Naive thymus-derived CD4-positive, alpha-beta T cell (primary cell): ENCODE measurements around the gene HDAC4. TPM values are rescaled to one million over a fixed set of nuclear protein-coding genes. Genes with fewer than 3 reads are reported as not detected.

Experiments
- ATAC-seq: fragments of 150-1000 bp; cut with Tn5 transposase; 2 replicates; pipeline ENCODE4 v1.10.0; 2021; ENCODE audit warnings: mild to moderate bottlenecking, moderate library complexity
- CTCF ChIA-PET: fragments of 350-600 bp; sonication (Branson Sonifier 250); formaldehyde crosslinking; loops from one replicate; lab custom pipeline; 2021; ENCODE audit warnings: antibody characterized with exemption; lab: Charles Lee
- POLR2A ChIA-PET: fragments of 350-600 bp; sonication (Branson Sonifier 250); formaldehyde crosslinking; loops from one replicate; lab custom pipeline; 2021; ENCODE audit warnings: antibody characterized with exemption, inconsistent platforms; lab: Charles Lee
- DNase-seq, 9 donors: peaks; one replicate each; pipeline versions ENCODE4 v3.0.0 to v3.0.0-alpha.2; 2020 to 2022; ENCODE audit warnings: mixed read lengths in 1 of 9
- H3K27ac ChIP-seq: one replicate; pipeline ENCODE4 v1.7.0; 2013; ENCODE audit warnings: mild to moderate bottlenecking, low read depth, low read length, moderate library complexity
- H3K27me3 ChIP-seq, 2 donors: one replicate each; pipeline ENCODE4 v1.7.0; 2013; ENCODE audit warnings: low read length in 2 of 2, mild to moderate bottlenecking in 2 of 2, moderate library complexity in 2 of 2; ENCODE audit not compliant: control insufficient read depth in 2 of 2, insufficient read depth in 2 of 2
- H3K36me3 ChIP-seq, 3 experiments: 1 replicate in 2 of 3; 2 replicates in 1 of 3; pipeline ENCODE4 v1.7.0; 2013; ENCODE audit warnings: low read length in 3 of 3, mild to moderate bottlenecking in 3 of 3, moderate library complexity in 1 of 3; ENCODE audit not compliant: insufficient read depth in 3 of 3, control insufficient read depth in 2 of 3
- H3K4me1 ChIP-seq, 2 donors: one replicate each; pipeline ENCODE4 v1.7.0; 2013; ENCODE audit warnings: low read length in 2 of 2, mild to moderate bottlenecking in 2 of 2, moderate library complexity in 1 of 2; ENCODE audit not compliant: control insufficient read depth in 2 of 2, insufficient read depth in 2 of 2
- H3K4me3 ChIP-seq: 2 replicates; pipeline ENCODE4 v1.7.0; 2013; ENCODE audit warnings: mild to moderate bottlenecking, low read length
- H3K9me3 ChIP-seq, 3 experiments: 1 replicate in 2 of 3; 2 replicates in 1 of 3; pipeline ENCODE4 v1.7.0; 2013; ENCODE audit warnings: low read length in 3 of 3; ENCODE audit not compliant: control insufficient read depth in 2 of 3
- H3K27ac Mint-ChIP-seq, 9 donors: one replicate each; pipeline ENCODE4 v1.8.0; 2020 to 2022; ENCODE audit warnings: mixed read lengths in 9 of 9, mild to moderate bottlenecking in 8 of 9, moderate library complexity in 5 of 9, inconsistent platforms in 2 of 9
- H3K27me3 Mint-ChIP-seq, 5 donors: one replicate each; pipeline ENCODE4 v1.8.0; 2021 to 2022; ENCODE audit warnings: mixed read lengths in 5 of 5, mild to moderate bottlenecking in 1 of 5
- H3K36me3 Mint-ChIP-seq, 5 donors: one replicate each; pipeline ENCODE4 v1.8.0; 2020 to 2022; ENCODE audit warnings: mixed read lengths in 5 of 5, mild to moderate bottlenecking in 3 of 5, inconsistent platforms in 1 of 5
- H3K4me1 Mint-ChIP-seq, 7 donors: one replicate each; pipeline ENCODE4 v1.8.0; 2020 to 2022; ENCODE audit warnings: mixed read lengths in 7 of 7, mild to moderate bottlenecking in 3 of 7, inconsistent platforms in 1 of 7
- H3K4me3 Mint-ChIP-seq, 10 donors: one replicate each; pipeline ENCODE4 v1.8.0; 2020 to 2022; ENCODE audit warnings: mild to moderate bottlenecking in 10 of 10, mixed read lengths in 10 of 10, moderate library complexity in 6 of 10, inconsistent platforms in 2 of 10
- H3K9me3 Mint-ChIP-seq, 11 donors: one replicate each; pipeline ENCODE4 v1.8.0; 2020 to 2022; ENCODE audit warnings: mixed read lengths in 11 of 11, mild to moderate bottlenecking in 4 of 11, inconsistent platforms in 1 of 11, moderate library complexity in 1 of 11
- intact Hi-C, 2 donors: fragments of 100-400 bp; cut with micrococcal nuclease; formaldehyde crosslinking; loops; one replicate each; pipeline ENCODE4 v1.15.1; 2023
- polyA plus RNA-seq, 2 donors: library from polyadenylated mRNA; unstranded; fragments of 300-500 nt; fragmentation: Illumina TruSeq; gene quantifications; one replicate each; pipeline ENCODE4 v1.2.3, GENCODE V29; 2021
- total RNA-seq, 6 experiments: library from RNA in 5 of 6; stranded (reverse) in 5 of 6; gene quantifications; 1 replicate in 5 of 6; 2 replicates in 1 of 6; pipeline ENCODE4 v1.2.3 and lab custom pipeline; 2021 to 2026

The HDAC4 gene
- total and polyA plus RNA-seq, 7 experiments from 2014 or later, result 7.4 to 101 (median 55.3) TPM

GRCh38 chr2:239245872-239246721 is 154.7 kb downstream of the HDAC4 start:
- peaks cover 0 to 2% (median 0%) of the 10 kb centered on the region in 5 donors for H3K27me3 Mint-ChIP-seq
- intact Hi-C loops, result no loop called here
- Histone ChIP-seq H3K36me3 (peaks cover 0 to 6% (median 0%) of the 10 kb centered on the region in 3 experiments), H3K4me3 (no peak overlapping the region), H3K9me3 (no peaks in the 10 kb centered on the region), H3K27ac (no peak overlapping the region), H3K4me1 (peaks cover 0 to 21% of the 10 kb centered on the region in 2 donors), H3K27me3 (no peaks in the 10 kb centered on the region)
- H3K36me3 Mint-ChIP-seq, result peaks cover 0 to 19% (median 11%) of the 10 kb centered on the region in 5 donors
- no peak overlapping the region for H3K27ac Mint-ChIP-seq
- CTCF ChIA-PET, result no interaction called here
- DNase-seq, result no peak
- H3K9me3 Mint-ChIP-seq, result peaks cover 0 to 2% (median 0%) of the 10 kb centered on the region in 11 donors
- no peak for ATAC-seq
- peak overlapping the region in 5 of 10 donors; percentile 22 to 68 (median 35) for H3K4me3 Mint-ChIP-seq
- POLR2A ChIA-PET, result interaction anchor here (1.3 kb wide), 1 partner anchor 14 kb away, joined by 4 read pairs; no protein-coding TSS in a partner anchor
- H3K4me1 Mint-ChIP-seq, result peaks cover 31 to 81% (median 56%) of the 10 kb centered on the region in 7 donors

- H3K4me3 Mint-ChIP-seq, result peak overlapping the region in 2 of 10 donors; percentile 22 to 41
- H3K9me3 ChIP-seq, result no peaks in the 10 kb centered on the region
- peaks cover 0 to 23% (median 11%) of the 10 kb centered on the region in 5 donors for H3K36me3 Mint-ChIP-seq
- H3K36me3 ChIP-seq, result peaks cover 0 to 6% (median 0%) of the 10 kb centered on the region in 3 experiments
- peaks cover 0 to 2% (median 0%) of the 10 kb centered on the region in 11 donors for H3K9me3 Mint-ChIP-seq
- H3K4me1 ChIP-seq, result peaks cover 0 to 21% of the 10 kb centered on the region in 2 donors
- H3K27ac ChIP-seq, result no peak overlapping the region
- POLR2A ChIA-PET, result interaction anchor here (1.3 kb wide), 2 partner anchors 13 to 21 kb away, joined by 3 to 4 read pairs; no protein-coding TSS in a partner anchor
- intact Hi-C loops, result no loop called here
- no peak overlapping the region for H3K4me3 ChIP-seq
- ATAC-seq, result no peak
- peak overlapping the region in 2 of 9 donors; percentile 23 to 48 for H3K27ac Mint-ChIP-seq
- H3K27me3 Mint-ChIP-seq, result peaks cover 0 to 2% (median 0%) of the 10 kb centered on the region in 5 donors
- no peaks in the 10 kb centered on the region for H3K27me3 ChIP-seq
- no peak for DNase-seq
- H3K4me1 Mint-ChIP-seq, result peaks cover 29 to 81% (median 63%) of the 10 kb centered on the region in 7 donors
- CTCF ChIA-PET, result no interaction called here
Observed at GRCh38 chr2:239245107-239245506, 155.7 kb downstream of the HDAC4 start.

GRCh38 chr2:239244625-239245024 is 156.2 kb downstream of the HDAC4 start:
- POLR2A ChIA-PET, result interaction anchor here (1.3 kb wide), 2 partner anchors 13 to 22 kb away, joined by 3 to 4 read pairs; no protein-coding TSS in a partner anchor
- Mint-ChIP-seq H3K36me3 (peaks cover 0 to 18% (median 11%) of the 10 kb centered on the region in 5 donors), H3K4me3 (no peak overlapping the region), H3K9me3 (peaks cover 0 to 2% (median 0%) of the 10 kb centered on the region in 11 donors), H3K27me3 (peaks cover 0 to 2% (median 0%) of the 10 kb centered on the region in 5 donors), H3K27ac (peak overlapping the region in 2 of 9 donors; percentile 23 to 48), H3K4me1 (peaks cover 27 to 81% (median 68%) of the 10 kb centered on the region in 7 donors)
- DNase-seq, result no peak
- Histone ChIP-seq H3K27ac (no peak overlapping the region), H3K27me3 (no peaks in the 10 kb centered on the region), H3K4me3 (no peak overlapping the region), H3K4me1 (peaks cover 0 to 21% of the 10 kb centered on the region in 2 donors), H3K36me3 (peaks cover 0 to 6% (median 0%) of the 10 kb centered on the region in 3 experiments), H3K9me3 (no peaks in the 10 kb centered on the region)
- intact Hi-C loops, result no loop called here
- ATAC-seq, result no peak
- CTCF ChIA-PET, result interaction anchor here (0.6 kb wide), 1 partner anchor 8 kb away, joined by 3 read pairs; no protein-coding TSS in a partner anchor

GRCh38 chr2:239241431-239241960 is 159.3 kb downstream of the HDAC4 start:
- peaks cover 0 to 3% (median 0%) of the 10 kb centered on the region in 3 experiments for H3K36me3 ChIP-seq
- peaks cover 0 to 2% (median 0%) of the 10 kb centered on the region in 11 donors for H3K9me3 Mint-ChIP-seq
- H3K27me3 ChIP-seq, result no peaks in the 10 kb centered on the region
- peak overlapping the region in 3 of 9 donors; percentile 3 to 14 (median 14) for H3K27ac Mint-ChIP-seq
- peak overlapping the region in 1 of 10 donors; percentile 14 for H3K4me3 Mint-ChIP-seq
- no peaks in the 10 kb centered on the region for H3K9me3 ChIP-seq
- intact Hi-C loops, result no loop called here
- peaks cover 0 to 2% (median 0%) of the 10 kb centered on the region in 5 donors for H3K27me3 Mint-ChIP-seq
- H3K4me3 ChIP-seq, result no peak overlapping the region
- ChIA-PET CTCF (interaction anchor here (0.5 kb wide), 1 partner anchor 202 kb away, joined by 3 read pairs; no protein-coding TSS in a partner anchor), POLR2A (no interaction called here)
- H3K4me1 ChIP-seq, result peaks cover 0 to 12% of the 10 kb centered on the region in 2 donors
- peaks cover 34 to 84% (median 74%) of the 10 kb centered on the region in 7 donors for H3K4me1 Mint-ChIP-seq
- H3K27ac ChIP-seq, result no peak overlapping the region
- peaks cover 0 to 11% (median 11%) of the 10 kb centered on the region in 5 donors for H3K36me3 Mint-ChIP-seq
- DNase-seq, result no peak
- ATAC-seq, result no peak

- no peak overlapping the region for H3K4me3 Mint-ChIP-seq
Observed at GRCh38 chr2:239240414-239240881, 160.4 kb downstream of the HDAC4 start.

More at GRCh38 chr2:239240414-239240881, 160.4 kb downstream of the HDAC4 start:
- Histone ChIP-seq H3K9me3 (no peaks in the 10 kb centered on the region), H3K36me3 (no peaks in the 10 kb centered on the region), H3K27me3 (no peaks in the 10 kb centered on the region), H3K4me1 (peaks cover 0 to 6% of the 10 kb centered on the region in 2 donors), H3K27ac (no peak overlapping the region), H3K4me3 (no peak overlapping the region)
- Mint-ChIP-seq H3K4me1 (peaks cover 37 to 82% (median 71%) of the 10 kb centered on the region in 7 donors), H3K27ac (peak overlapping the region in 3 of 9 donors; percentile 31 to 55 (median 48)), H3K36me3 (peaks cover 0 to 13% (median 10%) of the 10 kb centered on the region in 5 donors), H3K9me3 (peaks cover 0 to 2% (median 0%) of the 10 kb centered on the region in 11 donors), H3K27me3 (peaks cover 0 to 2% (median 0%) of the 10 kb centered on the region in 5 donors)
- ChIA-PET POLR2A (no interaction called here), CTCF (interaction anchor here (1.2 kb wide), 1 partner anchor 12 kb away, joined by 3 read pairs; no protein-coding TSS in a partner anchor)
- intact Hi-C loops, result no loop called here
- DNase-seq (peak in 1 of 9 donors; percentile 10), ATAC-seq (peak; percentile 37)
